Pancreas (tissue), 10 donors: Measurements from ENCODE around the gene PHLDB1. TPM values are rescaled to one million over a fixed set of nuclear protein-coding genes. Genes with fewer than 3 reads are reported as not detected.
A peak's percentile ranks its signal among the peaks of the same experiment; 100 is the strongest.

Source experiments
- ATAC-seq, 4 donors: fragments of 200-7000 bp; cut with Tn5 transposase; one replicate each; pipeline versions ENCODE4 v1.8.0 to v1.9.1; 2020; ENCODE audit warnings: mild to moderate bottlenecking in 4 of 4, moderate library complexity in 4 of 4
- DNase-seq, 6 donors: peaks; one replicate each; pipeline ENCODE4 v3.0.0-alpha.2; 2020
- FAIRE-seq: peaks from 2 replicates; lab custom pipeline; 2012; peaks lifted over from hg19 to GRCh38; lab: Jason Lieb, UNC
- H3K27ac ChIP-seq, 4 donors: fragments of 200-600 bp; sonication (generic); 1 replicate in 3 of 4; 2 replicates in 1 of 4; pipeline versions ENCODE4 v1.5.0 to v1.8.0; 2020
- H3K27me3 ChIP-seq, 4 donors: fragments of 200-600 bp; one replicate each; pipeline ENCODE4 v1.8.0; 2021
- H3K36me3 ChIP-seq, 3 donors: fragments of 200-600 bp; sonication (generic) in 1 of 3; one replicate each; pipeline versions ENCODE4 v1.5.0 to v1.8.0; 2020 to 2021
- H3K4me1 ChIP-seq, 3 donors: fragments of 200-600 bp; one replicate each; pipeline ENCODE4 v1.8.0; 2021
- H3K4me3 ChIP-seq, 4 donors: fragments of 200-600 bp; sonication (generic) in 2 of 4; one replicate each; pipeline versions ENCODE4 v1.5.0 to v1.8.0; 2020 to 2021
- H3K9me3 ChIP-seq, 4 donors: fragments of 200-600 bp; one replicate each; pipeline ENCODE4 v1.8.0; 2021
- WGBS, 2 donors: extraction: QIAGEN DNeasy Blood & Tissue Kit; methylation state at CpG; one replicate each; pipeline ENCODE4 v1.1.7; 2013; 5-methylcytosine and 5-hydroxymethylcytosine counted together
- intact Hi-C, 3 donors: fragments of 100-400 bp; cut with DNase I; formaldehyde crosslinking; loops; one replicate each; pipeline versions ENCODE4 v1.11.1 to v1.14.2; 2022
- polyA plus RNA-seq, 2 donors: library from polyadenylated mRNA; stranded (reverse); fragments of 200-250 nt; gene quantifications; one replicate each; pipeline ENCODE4 v1.2.3, GENCODE V29; 2013
- total RNA-seq, 6 donors: library from RNA; stranded (reverse); fragmentation: NEBNext Ultra II Directional in 4 of 6; extraction: Animal tissue kit (Norgen Biotek cat#: 25700) in 4 of 6; gene quantifications; one replicate each; pipeline versions ENCODE4 v1.2.1 to v1.2.4, GENCODE V29; 2021 to 2023
- TF ChIP-seq, protein P1 (sequence below), 4 donors: fragments of 200-600 bp; sonication (generic) in 3 of 4; IDR thresholded peaks; one replicate each; pipeline versions ENCODE4 v1.5.0 to v1.8.0; 2021; ENCODE audit warnings: antibody characterized with exemption in 4 of 4
- donor health status: healthy with polysubstance abuse.
- donor health status: DM: no; HTN: no; CAD: no; lungs with moderate emphysema.
- donor health status: DM: no; HTN: no; CAD: no.
- donor health status: control.
- donor health status: control.
- donor health status: Bipolar disorder and iron deficiency.
- donor health status: DM: yes; HTN: yes; CAD: no.
- donor health status: DM: no; HTN: no; CAD: no.
- donor health status: DM: no; HTN: no; CAD: no.
- donor health status: DM: yes; HTN: yes; CAD: no.

Gene PHLDB1
- total and polyA plus RNA-seq, 8 donors = 29.3 to 153 (median 48.0) TPM

DNA sequence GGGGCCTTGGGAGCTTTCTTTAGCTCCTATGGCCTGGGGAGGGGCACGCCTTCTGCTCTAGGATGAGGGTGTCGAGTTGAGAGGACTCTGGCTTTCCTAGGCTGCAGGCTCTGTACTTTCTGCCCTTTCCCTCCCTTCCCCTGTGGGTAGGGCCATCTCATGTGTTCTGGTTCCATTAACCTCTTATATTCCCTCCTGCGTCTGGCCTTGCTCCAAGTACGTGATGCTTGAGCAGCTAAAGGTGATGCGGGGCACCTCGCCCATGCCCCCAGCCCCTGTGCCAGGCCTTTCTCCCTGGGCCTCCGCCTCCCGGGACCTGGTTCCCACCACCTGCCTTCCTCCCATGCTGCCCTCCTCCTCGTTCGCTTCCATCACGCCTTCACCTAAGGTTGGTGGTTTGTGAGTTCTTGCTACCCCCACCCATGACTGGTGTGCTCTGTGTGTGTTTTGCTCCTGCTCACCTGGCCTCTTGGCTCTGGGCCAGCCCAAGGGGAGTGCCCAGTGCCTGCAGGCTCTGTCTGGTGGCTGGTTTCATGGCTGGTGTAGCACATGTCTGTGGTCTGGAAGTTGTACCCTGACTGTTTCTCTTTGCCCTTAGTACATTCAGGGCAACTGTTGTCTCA lies 34.1 kb downstream of the PHLDB1 start:
- intact Hi-C loops = no loop called here
- DNase-seq = peak; percentile 78 to 95 (median 87)
- no peak overlapping the region for H3K27ac ChIP-seq
- H3K4me1 ChIP-seq = peaks cover 5 to 32% (median 19%) of the 10 kb centered on the region in 3 donors
- 49 to 54% methylated on average over 11 of the region's 11 CpGs for WGBS, 2 donors
- peak; percentile 71 to 82 (median 78) for ATAC-seq
- no peak for FAIRE-seq
- H3K9me3 ChIP-seq = no peaks in the 10 kb centered on the region
- TF ChIP-seq, protein P1, sequence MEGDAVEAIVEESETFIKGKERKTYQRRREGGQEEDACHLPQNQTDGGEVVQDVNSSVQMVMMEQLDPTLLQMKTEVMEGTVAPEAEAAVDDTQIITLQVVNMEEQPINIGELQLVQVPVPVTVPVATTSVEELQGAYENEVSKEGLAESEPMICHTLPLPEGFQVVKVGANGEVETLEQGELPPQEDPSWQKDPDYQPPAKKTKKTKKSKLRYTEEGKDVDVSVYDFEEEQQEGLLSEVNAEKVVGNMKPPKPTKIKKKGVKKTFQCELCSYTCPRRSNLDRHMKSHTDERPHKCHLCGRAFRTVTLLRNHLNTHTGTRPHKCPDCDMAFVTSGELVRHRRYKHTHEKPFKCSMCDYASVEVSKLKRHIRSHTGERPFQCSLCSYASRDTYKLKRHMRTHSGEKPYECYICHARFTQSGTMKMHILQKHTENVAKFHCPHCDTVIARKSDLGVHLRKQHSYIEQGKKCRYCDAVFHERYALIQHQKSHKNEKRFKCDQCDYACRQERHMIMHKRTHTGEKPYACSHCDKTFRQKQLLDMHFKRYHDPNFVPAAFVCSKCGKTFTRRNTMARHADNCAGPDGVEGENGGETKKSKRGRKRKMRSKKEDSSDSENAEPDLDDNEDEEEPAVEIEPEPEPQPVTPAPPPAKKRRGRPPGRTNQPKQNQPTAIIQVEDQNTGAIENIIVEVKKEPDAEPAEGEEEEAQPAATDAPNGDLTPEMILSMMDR (IDR thresholded peaks at IDR 0.05) = no peak
- H3K27me3 ChIP-seq = no peaks in the 10 kb centered on the region
- H3K36me3 ChIP-seq = peaks cover 0 to 27% (median 9%) of the 10 kb centered on the region in 3 donors
- H3K4me3 ChIP-seq = no peak overlapping the region

DNA sequence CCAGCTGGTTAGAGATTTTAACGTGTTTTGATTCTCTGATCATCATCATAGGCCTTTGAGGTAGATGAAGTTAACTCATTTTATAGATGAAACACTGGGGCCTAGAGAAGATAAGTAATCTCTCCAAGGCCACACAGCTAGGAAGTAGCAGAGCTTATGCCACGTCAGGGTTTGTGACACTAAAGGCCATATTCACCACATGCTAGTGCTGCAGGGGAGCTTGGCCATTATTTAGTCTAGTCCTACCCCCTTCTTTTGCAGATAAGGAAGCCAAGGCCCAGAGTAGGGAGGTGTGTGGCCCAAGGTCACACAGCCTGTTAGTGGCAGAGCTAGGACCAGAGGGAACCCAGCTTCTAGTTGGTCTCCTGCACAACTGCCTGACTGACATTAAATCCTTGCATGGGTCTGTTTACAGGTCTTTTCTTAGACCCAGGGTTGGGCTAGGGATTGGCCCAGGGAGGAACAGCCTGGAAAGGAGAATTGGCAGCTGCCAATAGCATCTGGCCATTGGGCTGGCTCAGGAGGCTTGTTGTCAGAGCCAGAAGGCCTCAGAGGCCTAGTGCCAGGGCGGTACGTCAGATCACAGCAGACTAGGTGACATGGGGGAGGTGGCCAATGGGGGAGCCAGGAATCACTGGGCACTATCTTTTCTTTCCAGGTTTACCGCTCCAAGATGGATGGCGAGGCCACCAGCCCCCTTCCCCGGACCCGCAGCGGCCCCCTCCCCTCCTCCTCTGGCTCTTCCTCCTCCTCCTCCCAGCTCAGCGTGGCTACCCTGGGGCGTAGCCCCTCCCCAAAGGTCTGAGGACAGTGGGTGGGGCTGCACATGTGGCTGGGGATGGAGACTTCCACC lies 36.0 kb downstream of the PHLDB1 start:
- H3K9me3 ChIP-seq = no peaks in the 10 kb centered on the region
- 58 to 60% methylated on average over 11 of the region's 11 CpGs for WGBS, 2 donors

GRCh38 chr11:118643995-118644345 lies 36.6 kb downstream of the PHLDB1 start:
- no peaks in the 10 kb centered on the region for H3K27me3 ChIP-seq
- H3K36me3 ChIP-seq = peaks cover 0 to 29% (median 9%) of the 10 kb centered on the region in 3 donors
- H3K9me3 ChIP-seq = no peaks in the 10 kb centered on the region
- no peak overlapping the region for H3K4me3 ChIP-seq
- peaks cover 5 to 32% (median 19%) of the 10 kb centered on the region in 3 donors for H3K4me1 ChIP-seq
- no peak for ATAC-seq
- H3K27ac ChIP-seq = no peak overlapping the region
- 89 to 91% methylated on average over 7 of the region's 7 CpGs for WGBS, 2 donors
- no peak for FAIRE-seq
- intact Hi-C loops = no loop called here
- DNase-seq = no peak
- TF ChIP-seq, protein P1 (IDR thresholded peaks at IDR 0.05) = no peak

More for the DNA sequence above, 36.0 kb downstream of the PHLDB1 start:
- Histone ChIP-seq H3K27me3 (no peaks in the 10 kb centered on the region), H3K4me3 (no peak overlapping the region), H3K4me1 (peaks cover 5 to 32% (median 19%) of the 10 kb centered on the region in 3 donors), H3K27ac (peak overlapping the region; percentile 29 to 43 (median 40)), H3K36me3 (peaks cover 0 to 28% (median 9%) of the 10 kb centered on the region in 3 donors)
- TF ChIP-seq, protein P1 (IDR thresholded peaks at IDR 0.05) = no peak
- no peak for FAIRE-seq
- intact Hi-C loops = no loop called here
- peak; percentile 52 to 79 (median 59) for ATAC-seq
- DNase-seq = peak in 3 of 6 donors; percentile 66 to 77 (median 73)

DNA sequence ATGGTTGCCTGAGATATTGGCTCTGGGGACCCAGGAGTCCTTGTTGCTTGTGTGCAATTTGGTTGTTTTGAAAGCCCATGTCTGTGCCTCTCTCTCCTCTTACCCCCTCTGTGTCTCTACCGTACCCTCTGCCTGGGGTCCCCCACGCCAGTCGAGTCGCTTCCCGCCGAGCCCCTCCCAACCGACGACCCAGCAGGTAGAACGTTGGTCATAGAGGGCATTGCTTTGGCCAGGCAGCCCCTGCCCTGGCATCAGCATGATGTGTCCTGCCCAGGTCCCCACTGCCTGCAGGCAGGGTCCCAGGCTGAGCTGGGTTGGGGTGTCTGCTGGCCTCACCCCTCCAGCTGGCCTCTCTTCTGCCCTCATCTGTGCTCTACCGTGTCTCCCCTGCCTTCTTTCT lies 37.1 kb downstream of the PHLDB1 start:
- 91 to 92% methylated on average over 10 of the region's 10 CpGs for WGBS, 2 donors
- FAIRE-seq (no peak), DNase-seq (no peak), ATAC-seq (no peak)
- Histone ChIP-seq H3K9me3 (no peaks in the 10 kb centered on the region), H3K36me3 (peaks cover 0 to 29% (median 9%) of the 10 kb centered on the region in 3 donors), H3K27me3 (no peaks in the 10 kb centered on the region), H3K4me1 (peaks cover 5 to 32% (median 19%) of the 10 kb centered on the region in 3 donors), H3K27ac (no peak overlapping the region), H3K4me3 (no peak overlapping the region)
- TF ChIP-seq, protein P1 (IDR thresholded peaks at IDR 0.05) = no peak
- intact Hi-C loops = no loop called here
